VCaP (cell line): ENCODE data around the gene RPP21.

Source experiments
- H3K27ac ChIP-seq: fragments of 450-650 bp; 2 replicates; pipeline ENCODE4 v1.5.1; 2017
- TF ChIP-seq, protein P1 (sequence below): fragments of 450-650 bp; conservative IDR thresholded peaks from 2 replicates; pipeline ENCODE4 v1.5.1; 2017; ENCODE audit warnings: mild to moderate bottlenecking, moderate library complexity

RPP21 gene

DNA sequence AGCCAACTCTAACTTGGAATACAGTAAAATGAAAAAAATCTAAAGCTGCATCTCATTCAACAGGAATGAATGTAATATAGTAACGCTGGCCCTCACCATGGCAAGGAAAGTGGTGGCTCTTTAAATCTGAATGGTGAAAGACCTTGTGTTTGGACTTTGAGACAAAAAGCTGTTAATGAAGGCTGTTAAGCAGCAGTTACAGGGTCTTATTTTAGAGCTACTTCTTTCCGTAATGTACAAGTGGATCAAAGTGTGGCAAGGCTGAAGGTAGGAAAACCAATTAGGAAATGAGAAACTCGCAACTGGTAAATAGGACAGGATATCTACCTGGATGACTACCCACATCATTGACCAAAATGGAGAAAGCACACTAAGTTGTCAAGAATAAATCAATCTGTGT lies 29.8 kb upstream of the RPP21 start:
- TF ChIP-seq, protein P1, sequence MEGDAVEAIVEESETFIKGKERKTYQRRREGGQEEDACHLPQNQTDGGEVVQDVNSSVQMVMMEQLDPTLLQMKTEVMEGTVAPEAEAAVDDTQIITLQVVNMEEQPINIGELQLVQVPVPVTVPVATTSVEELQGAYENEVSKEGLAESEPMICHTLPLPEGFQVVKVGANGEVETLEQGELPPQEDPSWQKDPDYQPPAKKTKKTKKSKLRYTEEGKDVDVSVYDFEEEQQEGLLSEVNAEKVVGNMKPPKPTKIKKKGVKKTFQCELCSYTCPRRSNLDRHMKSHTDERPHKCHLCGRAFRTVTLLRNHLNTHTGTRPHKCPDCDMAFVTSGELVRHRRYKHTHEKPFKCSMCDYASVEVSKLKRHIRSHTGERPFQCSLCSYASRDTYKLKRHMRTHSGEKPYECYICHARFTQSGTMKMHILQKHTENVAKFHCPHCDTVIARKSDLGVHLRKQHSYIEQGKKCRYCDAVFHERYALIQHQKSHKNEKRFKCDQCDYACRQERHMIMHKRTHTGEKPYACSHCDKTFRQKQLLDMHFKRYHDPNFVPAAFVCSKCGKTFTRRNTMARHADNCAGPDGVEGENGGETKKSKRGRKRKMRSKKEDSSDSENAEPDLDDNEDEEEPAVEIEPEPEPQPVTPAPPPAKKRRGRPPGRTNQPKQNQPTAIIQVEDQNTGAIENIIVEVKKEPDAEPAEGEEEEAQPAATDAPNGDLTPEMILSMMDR = no peak

DNA sequence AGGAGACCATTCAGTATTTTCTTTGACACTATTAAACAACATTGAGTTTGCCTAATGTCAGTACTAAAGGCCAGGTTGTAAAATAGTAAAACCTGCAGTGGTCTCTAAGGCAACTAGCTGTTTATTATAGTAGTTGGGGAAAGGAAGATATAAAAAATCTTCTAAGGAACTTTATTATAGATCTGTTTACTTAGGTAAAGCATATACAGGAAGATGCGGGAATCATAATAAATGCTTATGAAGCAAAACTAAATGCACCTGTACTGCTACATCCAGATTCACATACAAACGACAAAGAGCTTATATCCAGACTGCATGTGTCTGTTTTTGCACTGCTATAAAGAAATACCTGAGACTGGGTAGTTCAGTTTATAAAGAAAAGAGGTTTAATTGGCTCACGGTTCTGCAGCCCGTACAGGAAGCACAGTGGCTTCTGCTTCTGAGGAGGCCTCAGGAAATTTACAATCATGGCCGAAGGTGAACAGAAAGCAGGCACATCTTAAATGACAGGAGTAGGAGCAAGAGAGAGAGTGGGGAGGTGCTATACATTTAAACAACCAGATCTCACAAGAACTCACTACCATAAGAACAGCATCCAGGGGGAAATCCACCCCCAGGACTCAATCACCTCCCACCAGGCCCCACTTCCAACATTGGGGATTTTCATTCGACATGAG lies 26.9 kb upstream of the RPP21 start:
- TF ChIP-seq, protein P1 = no peak

More for the DNA sequence above, 29.8 kb upstream of the RPP21 start:
- no peak overlapping the region for H3K27ac ChIP-seq

DNA sequence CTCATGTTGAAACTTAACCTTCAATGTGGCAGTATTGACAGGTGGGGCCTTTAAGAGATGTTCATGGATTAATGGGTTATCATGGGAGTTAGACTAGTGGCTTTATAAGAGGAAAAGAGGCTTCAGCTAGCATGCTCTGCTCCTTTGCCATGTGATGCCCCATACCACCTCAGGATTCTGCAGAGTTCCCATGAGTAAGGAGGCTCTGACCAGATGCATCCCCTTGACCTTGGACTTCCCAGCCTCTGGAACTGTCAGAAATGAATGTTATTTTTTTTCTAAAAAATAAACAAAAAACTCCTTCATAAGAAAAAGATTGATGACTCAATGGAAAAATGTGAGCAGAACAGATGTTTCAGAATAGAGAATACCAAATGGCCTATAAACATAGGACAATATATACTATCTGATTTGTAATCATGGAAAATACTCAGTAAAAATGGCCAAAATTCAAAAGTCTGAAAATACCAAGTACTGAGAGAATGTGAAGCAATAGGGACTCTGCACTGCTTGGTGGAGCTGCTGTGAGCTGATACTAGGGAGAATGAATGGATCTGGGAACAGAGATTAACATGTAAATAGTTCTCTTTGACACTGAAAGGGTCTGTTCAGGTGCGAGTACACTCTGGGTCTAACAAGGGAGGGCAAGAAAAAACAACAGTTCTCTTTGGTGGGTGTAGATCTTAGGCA lies 25.7 kb upstream of the RPP21 start:
- TF ChIP-seq, protein P1 = no peak
- peak overlapping the region; percentile 95 for H3K27ac ChIP-seq

More for the DNA sequence above, 26.9 kb upstream of the RPP21 start:
- peak overlapping the region; percentile 95 for H3K27ac ChIP-seq

DNA sequence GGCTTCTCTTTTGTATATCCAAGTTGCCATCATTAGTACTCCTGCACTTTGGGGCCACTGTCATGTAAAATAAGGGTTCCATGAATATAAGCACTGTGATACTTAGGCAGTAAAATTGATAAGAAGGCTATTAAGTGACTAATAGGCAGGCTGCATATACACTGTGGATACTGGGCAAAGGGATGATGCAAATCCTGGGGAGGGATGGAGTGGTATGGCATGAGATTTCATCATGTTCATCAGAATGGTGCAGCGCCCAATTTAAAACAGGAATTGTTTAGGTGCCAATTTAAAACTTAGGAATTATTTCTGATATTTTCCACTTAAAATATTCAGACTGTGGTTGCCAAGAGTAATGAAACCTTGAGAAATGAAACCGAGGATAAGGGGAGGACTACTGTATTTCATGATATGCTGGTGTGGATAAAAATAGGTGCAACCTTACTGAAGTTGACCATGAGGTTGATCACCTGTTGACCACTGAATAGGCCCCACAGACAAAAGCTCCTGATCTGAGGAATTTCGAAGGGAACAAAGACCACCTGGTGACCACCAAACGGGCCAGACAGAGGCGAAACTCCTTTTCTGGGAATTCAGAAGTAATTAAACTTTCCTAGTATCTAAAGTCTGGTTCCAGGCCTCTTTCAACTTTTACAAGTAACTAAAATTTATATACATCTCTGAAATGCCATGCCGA lies 23.1 kb upstream of the RPP21 start:
- no peak overlapping the region for H3K27ac ChIP-seq
- TF ChIP-seq, protein P1 = no peak

DNA sequence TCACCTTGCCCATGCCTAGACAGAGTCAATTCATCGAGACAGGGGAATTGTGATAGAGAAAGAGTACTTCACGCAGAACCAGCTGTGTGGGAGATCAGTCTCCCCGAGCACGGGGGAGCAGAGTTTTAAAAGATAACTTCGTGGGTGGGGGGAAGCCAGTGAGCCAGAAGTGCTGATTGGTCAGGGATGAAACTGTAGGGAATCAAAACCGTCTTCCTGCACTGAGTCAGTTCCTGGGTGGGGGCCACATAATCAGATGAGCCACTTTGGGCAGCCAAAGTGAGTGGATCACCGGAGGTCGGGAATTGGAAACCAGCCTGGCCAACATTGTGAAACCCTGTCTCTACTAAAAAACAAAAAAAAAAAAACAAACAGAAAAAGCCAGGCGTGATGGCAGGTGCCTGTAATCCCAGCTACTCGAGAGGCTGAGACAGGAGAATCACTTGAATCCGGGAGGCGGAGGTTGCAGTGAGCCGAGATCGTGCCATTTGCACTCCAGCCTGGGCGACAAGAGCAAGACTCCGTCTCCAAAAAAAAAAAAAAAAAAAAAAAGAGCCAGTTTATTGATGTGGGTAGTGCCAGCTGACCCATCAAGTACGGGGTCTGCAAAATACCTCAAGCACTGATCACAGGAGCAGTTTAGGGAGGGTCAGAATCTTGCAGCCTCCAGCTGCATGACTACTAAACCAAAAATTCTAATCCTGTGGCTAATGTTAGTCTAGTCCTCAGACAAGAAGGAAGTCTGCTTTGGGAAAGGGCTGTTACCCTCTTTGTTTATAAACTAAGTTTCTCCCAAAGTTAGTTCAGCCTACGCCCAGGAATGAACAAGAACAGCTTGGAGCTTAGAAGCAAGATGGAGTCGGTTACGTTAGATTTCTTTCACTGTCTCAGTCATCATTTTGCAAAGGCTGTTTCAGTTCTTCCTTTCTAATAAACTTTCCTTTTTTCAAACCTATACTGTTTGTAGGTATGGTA lies 22.1 kb upstream of the RPP21 start:
- no peak overlapping the region for H3K27ac ChIP-seq
- TF ChIP-seq, protein P1 = no peak

DNA sequence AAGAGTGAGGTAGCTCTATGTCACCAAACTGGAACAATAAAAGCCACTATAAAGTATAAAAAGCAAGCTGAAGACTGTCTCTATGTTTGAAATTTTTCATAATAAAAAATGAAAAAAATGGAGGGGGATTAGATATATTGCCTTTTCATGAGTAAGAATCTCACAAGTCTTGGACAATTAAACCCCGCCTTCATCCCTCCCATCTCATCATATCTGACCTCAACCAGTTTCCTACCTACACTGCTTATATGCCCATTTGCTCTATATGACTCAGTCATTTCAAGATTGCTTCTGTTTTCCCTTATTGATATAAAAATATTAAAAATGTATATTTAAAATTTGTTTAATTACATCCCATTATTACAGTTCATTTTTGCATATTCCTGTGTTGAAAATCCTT lies 21.1 kb upstream of the RPP21 start:
- TF ChIP-seq, protein P1 = no peak
- peak overlapping the region; percentile 92 for H3K27ac ChIP-seq
